ENCODE measurements around the gene NEK11. TPM values are rescaled to one million over a fixed set of nuclear protein-coding genes. Genes with fewer than 3 reads are reported as not detected.

The NEK11 gene
- total RNA-seq, 1 donor from 2014 or later, result 3.9 TPM

- H3K4me3 ChIP-seq (ENCODE audit: low read depth, low read length), result no peak overlapping the region
- no peak for DNase-seq (ENCODE audit: low read depth)
- no peak for TF ChIP-seq CTCF (conservative IDR thresholded peaks at IDR 0.05; ENCODE audit: low read depth, low read length)
Observed at GRCh38 chr3:131192701-131193100, 166.0 kb downstream of the NEK11 start.

GRCh38 chr3:131193641-131194238 lies 167.1 kb downstream of the NEK11 start:
- no peak overlapping the region for H3K4me3 ChIP-seq (ENCODE audit: low read depth, low read length)
- DNase-seq (ENCODE audit: low read depth), result no peak
- peak; percentile 24 for TF ChIP-seq CTCF (conservative IDR thresholded peaks at IDR 0.05; ENCODE audit: low read depth, low read length)

GRCh38 chr3:131194816-131195215 lies 168.1 kb downstream of the NEK11 start:
- TF ChIP-seq CTCF (conservative IDR thresholded peaks at IDR 0.05; ENCODE audit: low read depth, low read length), result no peak
- no peak for DNase-seq (ENCODE audit: low read depth)
- no peak overlapping the region for H3K4me3 ChIP-seq (ENCODE audit: low read depth, low read length)

- no peak overlapping the region for H3K4me3 ChIP-seq (ENCODE audit: low read depth, low read length)
- DNase-seq (ENCODE audit: low read depth), result no peak
- TF ChIP-seq CTCF (conservative IDR thresholded peaks at IDR 0.05; ENCODE audit: low read depth, low read length), result no peak
Observed at GRCh38 chr3:131200636-131201199, 174.0 kb downstream of the NEK11 start.

GRCh38 chr3:131216330-131216729 lies 189.7 kb downstream of the NEK11 start:
- no peak for DNase-seq (ENCODE audit: low read depth)
- no peak overlapping the region for H3K4me3 ChIP-seq (ENCODE audit: low read depth, low read length)
- TF ChIP-seq CTCF (conservative IDR thresholded peaks at IDR 0.05; ENCODE audit: low read depth, low read length), result no peak

- H3K4me3 ChIP-seq (ENCODE audit: low read depth, low read length), result no peak overlapping the region
- peak; percentile 55 for DNase-seq (ENCODE audit: low read depth)
- peak; percentile 19 for TF ChIP-seq CTCF (conservative IDR thresholded peaks at IDR 0.05; ENCODE audit: low read depth, low read length)
Observed at GRCh38 chr3:131216801-131217200, 190.1 kb downstream of the NEK11 start.

- no peak overlapping the region for H3K4me3 ChIP-seq (ENCODE audit: low read depth, low read length)
- TF ChIP-seq CTCF (conservative IDR thresholded peaks at IDR 0.05; ENCODE audit: low read depth, low read length), result no peak
- no peak for DNase-seq (ENCODE audit: low read depth)
Observed at GRCh38 chr3:131217296-131217741, 190.6 kb downstream of the NEK11 start.
